Testis (tissue), 3 donors: ENCODE results near the gene PLEKHF1. TPM values are rescaled to one million over a fixed set of nuclear protein-coding genes. Genes with fewer than 3 reads are reported as not detected.

Experiments
- DNase-seq: peaks from one replicate; pipeline ENCODE4 v3.0.0-alpha.2; 2019
- H3K27ac ChIP-seq, 2 donors: fragments of 200-600 bp; sonication (generic); one replicate each; pipeline ENCODE4 v1.5.1; 2019
- H3K27me3 ChIP-seq: fragments of 200-600 bp; sonication (generic); one replicate; pipeline ENCODE4 v1.5.1; 2019
- H3K36me3 ChIP-seq: fragments of 200-600 bp; sonication (generic); one replicate; pipeline ENCODE4 v1.5.1; 2017; ENCODE audit warnings: low read depth; ENCODE audit errors: missing control alignments
- H3K4me1 ChIP-seq: fragments of 200-600 bp; sonication (generic); one replicate; pipeline ENCODE4 v1.5.1; 2019
- H3K4me3 ChIP-seq, 2 donors: fragments of 200-600 bp; sonication (generic); one replicate each; pipeline ENCODE4 v1.5.1; 2017 to 2019
- H3K9me3 ChIP-seq: fragments of 200-600 bp; sonication (generic); one replicate; pipeline ENCODE4 v1.5.1; 2017
- POLR2A ChIP-seq: fragments of 450-650 bp; IDR thresholded peaks from one replicate; pipeline ENCODE4 v1.6.1; 2017; ENCODE audit warnings: antibody characterized with exemption, mild to moderate bottlenecking, moderate library complexity
- WGBS, 2 donors: methylation state at CpG; one replicate each; pipeline ENCODE4 v1.1.5; 2018; 5-methylcytosine and 5-hydroxymethylcytosine counted together
- intact Hi-C: fragments of 100-400 bp; cut with DNase I; formaldehyde crosslinking; loops from one replicate; pipeline ENCODE4 v1.15.1; 2023; ENCODE audit warnings: low total_unique reads
- polyA plus RNA-seq: library from polyadenylated mRNA; stranded (reverse); fragments of 350-450 nt; fragmentation: Illumina TruSeq; extraction: RNeasy Lipid Tissue Mini Kit (QIAGEN cat#74804); gene quantifications from one replicate; pipeline ENCODE4 v1.2.3, GENCODE V29; 2014; ENCODE audit warnings: low read depth, low replicate concordance; ENCODE audit not compliant: insufficient read depth
- total RNA-seq, 2 donors: library from RNA; depleted of rRNA; stranded (reverse); fragments of >200 nt; gene quantifications; one replicate each; pipeline ENCODE4 v1.2.3, GENCODE V29; 2016
- TF ChIP-seq, protein P1 (sequence below), 3 experiments: fragments of 450-650 bp in 2 of 3; fragments of 200-600 bp in 1 of 3; sonication (generic) in 1 of 3; IDR thresholded peaks; one replicate each; pipeline ENCODE4 v1.5.1; 2016 to 2019; ENCODE audit warnings: antibody characterized with exemption in 3 of 3, mild to moderate bottlenecking in 2 of 3, moderate library complexity in 1 of 3

PLEKHF1 gene
- total and polyA plus RNA-seq, 3 donors from 2014 or later: 6.3 to 26.2 (median 13.5) TPM

DNA sequence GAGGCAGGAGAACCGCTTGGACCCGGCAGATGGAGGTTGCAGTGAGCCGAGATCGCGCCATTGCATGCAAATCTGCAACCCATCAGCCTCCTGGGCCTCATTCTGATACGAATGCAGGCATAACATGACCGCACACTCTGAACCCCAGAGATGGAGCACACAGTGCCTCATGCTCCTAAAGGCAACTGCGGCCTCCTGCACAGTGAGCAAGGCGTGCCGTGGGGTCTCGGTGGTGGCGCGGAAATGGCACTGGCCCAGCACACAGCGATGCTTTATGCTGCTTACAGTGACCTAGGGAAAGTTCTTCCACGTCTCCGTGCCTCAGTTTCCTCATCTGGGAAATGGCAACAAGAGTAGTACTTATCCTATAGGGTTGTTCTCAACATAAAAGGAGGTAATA, 51.8 kb downstream of the PLEKHF1 start:
- WGBS, 2 donors: 75 to 79% methylated on average over 8 to 16 of the region's 16 CpGs
- DNase-seq: no peak
- intact Hi-C loops: no loop called here
- peaks cover 25% of the 10 kb centered on the region for H3K4me1 ChIP-seq
- no peak for TF ChIP-seq POLR2A
- TF ChIP-seq, protein P1, sequence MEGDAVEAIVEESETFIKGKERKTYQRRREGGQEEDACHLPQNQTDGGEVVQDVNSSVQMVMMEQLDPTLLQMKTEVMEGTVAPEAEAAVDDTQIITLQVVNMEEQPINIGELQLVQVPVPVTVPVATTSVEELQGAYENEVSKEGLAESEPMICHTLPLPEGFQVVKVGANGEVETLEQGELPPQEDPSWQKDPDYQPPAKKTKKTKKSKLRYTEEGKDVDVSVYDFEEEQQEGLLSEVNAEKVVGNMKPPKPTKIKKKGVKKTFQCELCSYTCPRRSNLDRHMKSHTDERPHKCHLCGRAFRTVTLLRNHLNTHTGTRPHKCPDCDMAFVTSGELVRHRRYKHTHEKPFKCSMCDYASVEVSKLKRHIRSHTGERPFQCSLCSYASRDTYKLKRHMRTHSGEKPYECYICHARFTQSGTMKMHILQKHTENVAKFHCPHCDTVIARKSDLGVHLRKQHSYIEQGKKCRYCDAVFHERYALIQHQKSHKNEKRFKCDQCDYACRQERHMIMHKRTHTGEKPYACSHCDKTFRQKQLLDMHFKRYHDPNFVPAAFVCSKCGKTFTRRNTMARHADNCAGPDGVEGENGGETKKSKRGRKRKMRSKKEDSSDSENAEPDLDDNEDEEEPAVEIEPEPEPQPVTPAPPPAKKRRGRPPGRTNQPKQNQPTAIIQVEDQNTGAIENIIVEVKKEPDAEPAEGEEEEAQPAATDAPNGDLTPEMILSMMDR (IDR thresholded peaks at IDR 0.05): no peak
- no peak overlapping the region for H3K4me3 ChIP-seq
- H3K36me3 ChIP-seq: no peaks in the 10 kb centered on the region
- no peaks in the 10 kb centered on the region for H3K27me3 ChIP-seq
- H3K9me3 ChIP-seq: no peaks in the 10 kb centered on the region
- H3K27ac ChIP-seq: no peak overlapping the region

DNA sequence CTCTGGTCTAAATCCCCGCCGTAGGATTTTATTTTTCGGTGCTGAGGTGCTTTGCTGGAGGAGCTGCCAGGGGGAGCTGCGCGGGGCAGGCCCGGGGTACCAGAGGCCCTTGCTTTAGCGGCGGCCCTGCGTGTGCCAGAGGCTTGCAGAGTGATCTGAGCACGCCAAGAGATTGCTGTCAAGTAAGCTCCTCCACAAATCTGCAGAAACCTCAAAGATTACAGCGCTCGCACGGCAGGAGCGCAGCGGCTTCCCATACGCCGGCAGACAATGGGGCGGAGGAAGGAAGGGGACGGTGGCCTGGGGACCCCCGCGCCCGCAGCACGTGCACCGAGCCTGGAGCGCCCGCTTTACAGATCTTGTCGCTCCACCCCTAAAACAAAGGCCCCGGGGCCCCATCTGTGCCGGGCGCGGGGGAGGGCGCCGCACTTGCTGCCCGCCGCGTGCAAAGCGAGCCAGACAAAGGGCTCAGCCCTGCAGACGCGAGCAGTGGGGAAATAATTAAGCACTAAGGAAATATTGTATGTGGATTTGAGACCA, 58.9 kb downstream of the PLEKHF1 start:
- no peak overlapping the region for H3K27ac ChIP-seq
- peaks cover 13% of the 10 kb centered on the region for H3K4me1 ChIP-seq
- no peaks in the 10 kb centered on the region for H3K36me3 ChIP-seq
- intact Hi-C loops: no loop called here
- TF ChIP-seq POLR2A: no peak
- TF ChIP-seq, protein P1 (IDR thresholded peaks at IDR 0.05): no peak
- peak overlapping the region in 1 of 2 donors; percentile 58 for H3K4me3 ChIP-seq
- no peaks in the 10 kb centered on the region for H3K9me3 ChIP-seq
- DNase-seq: no peak
- WGBS, 2 donors: 0 to 4% methylated on average over 11 to 38 of the region's 39 CpGs
- no peaks in the 10 kb centered on the region for H3K27me3 ChIP-seq

DNA sequence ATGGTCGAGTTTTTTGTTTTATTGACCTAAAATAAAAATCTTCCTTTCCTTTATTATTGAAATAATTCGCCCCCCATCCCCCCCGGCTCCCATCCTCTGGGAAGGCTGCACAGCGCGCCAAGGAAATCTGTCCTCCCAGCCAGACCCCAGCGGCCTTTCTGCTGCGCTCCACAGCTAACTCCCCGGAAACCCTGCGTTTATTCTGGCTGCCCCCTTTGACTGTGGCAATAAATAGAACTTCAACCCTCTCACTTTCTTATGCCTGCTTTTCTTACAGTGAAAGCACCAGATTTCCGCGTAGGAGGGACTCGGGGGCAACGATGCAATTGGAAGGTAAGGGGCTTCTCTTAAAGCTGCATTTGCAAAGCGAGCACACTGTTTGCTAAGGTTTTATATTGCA, 59.5 kb downstream of the PLEKHF1 start:
- peak overlapping the region in 1 of 2 donors; percentile 58 for H3K4me3 ChIP-seq
- no peak for DNase-seq
- WGBS, 2 donors: 19 to 25% methylated on average over 14 of the region's 14 CpGs
- no peaks in the 10 kb centered on the region for H3K36me3 ChIP-seq
- no peaks in the 10 kb centered on the region for H3K9me3 ChIP-seq
- intact Hi-C loops: no loop called here
- H3K27me3 ChIP-seq: no peaks in the 10 kb centered on the region
- H3K4me1 ChIP-seq: peaks cover 13% of the 10 kb centered on the region
- no peak overlapping the region for H3K27ac ChIP-seq
- TF ChIP-seq, protein P1 (IDR thresholded peaks at IDR 0.05): no peak
- no peak for TF ChIP-seq POLR2A

Other genes starting within 250 kb of the PLEKHF1 start
- under 1 TPM in 1 of 2 donors, not detected in 1; 0.62 TPM for gene VSTM2B, start 139.5 kb upstream of the PLEKHF1 start, total RNA-seq
- gene VSTM2B, start 139.5 kb upstream of the PLEKHF1 start, polyA plus RNA-seq: 0.50 TPM
- 10 to 100 TPM; 79.8 to 82.4 TPM for gene POP4, start 59.2 kb upstream of the PLEKHF1 start, total RNA-seq
- gene POP4, start 59.2 kb upstream of the PLEKHF1 start, polyA plus RNA-seq: 127 TPM
- 10 to 100 TPM; 28.8 to 40.5 TPM for gene C19orf12, start 49.8 kb downstream of the PLEKHF1 start, total RNA-seq
- gene C19orf12, start 49.8 kb downstream of the PLEKHF1 start, polyA plus RNA-seq: 20.8 TPM
- gene CCNE1, start 146.5 kb downstream of the PLEKHF1 start, total RNA-seq: 10 to 100 TPM; 16.3 to 17.6 TPM
- 32.2 TPM for gene CCNE1, start 146.5 kb downstream of the PLEKHF1 start, polyA plus RNA-seq